Ishikawa (cell line): ENCODE measurements around the gene GNPTAB.

Experiments
- CEBPB ChIP-seq: IDR thresholded peaks from 2 replicates; pipeline ENCODE4 v1.6.1; 2012
- MAX ChIP-seq: IDR thresholded peaks from 2 replicates; pipeline ENCODE4 v1.6.1; 2012

GRCh38 chr12:101745481-101745880 lies 85.3 kb downstream of the GNPTAB start:
- TF ChIP-seq MAX (no peak), CEBPB (no peak)
